HEK293 (cell line): ENCODE measurements around the gene HTATIP2.

Experiments
- CTCF ChIA-PET: fragments of 350-600 bp; formaldehyde crosslinking; extraction: SDS; loops from one replicate; lab custom pipeline; 2021; ENCODE audit warnings: antibody characterized with exemption; lab: Yijun Ruan, JAX
- POLR2A ChIA-PET: fragments of 300-600 bp; formaldehyde crosslinking; extraction: SDS; loops from one replicate; lab custom pipeline; 2020; ENCODE audit warnings: antibody characterized with exemption, inconsistent platforms; lab: Yijun Ruan, JAX
- H3K27ac ChIP-seq: fragments of 200-500 bp; sonication (Bioruptor generic); 2 replicates; pipeline ENCODE4 v1.5.1; 2014; ENCODE audit warnings: low read depth, low read length, control low read depth, inconsistent platforms; ENCODE audit errors: extremely low read depth
- H3K36me3 ChIP-seq, 2 experiments: fragments of 200-500 bp in 1 of 2; sonication (Bioruptor generic) in 1 of 2; 1 replicate in 1 of 2; 2 replicates in 1 of 2; pipeline ENCODE4 v1.5.1; 2014 to 2017; ENCODE audit warnings: inconsistent platforms in 2 of 2, low read length in 2 of 2; ENCODE audit not compliant: control insufficient read depth in 2 of 2, insufficient read depth in 1 of 2
- H3K4me1 ChIP-seq: fragments of 200-500 bp; sonication (Bioruptor generic); 2 replicates; pipeline ENCODE4 v1.5.1; 2014; ENCODE audit warnings: mild to moderate bottlenecking, low read length, inconsistent platforms; ENCODE audit not compliant: control insufficient read depth, insufficient read depth
- H3K4me3 ChIP-seq: 2 replicates; pipeline ENCODE4 v1.5.1; 2011; ENCODE audit warnings: low read depth, mild to moderate bottlenecking, control low read depth, low read length, moderate library complexity
- H3K9me3 ChIP-seq: fragments of 200-500 bp; sonication (Bioruptor generic); 2 replicates; pipeline ENCODE4 v1.5.1; 2014; ENCODE audit warnings: low read depth, low read length, inconsistent platforms; ENCODE audit not compliant: control insufficient read depth, insufficient read depth
- KLF10 ChIP-seq: fragments of 450-650 bp; IDR thresholded peaks from 2 replicates; pipeline ENCODE4 v1.5.1; 2018; ENCODE audit warnings: missing biosample characterization, mild to moderate bottlenecking, missing genetic modification characterization
- SCRT2 ChIP-seq: fragments of 450-650 bp; formaldehyde crosslinking; IDR thresholded peaks from 2 replicates; pipeline ENCODE4 v1.5.1; 2016; ENCODE audit warnings: missing biosample characterization, missing genetic modification characterization
- SP2 ChIP-seq: fragments of 450-650 bp; formaldehyde crosslinking; IDR thresholded peaks from 2 replicates; pipeline ENCODE4 v1.5.1; 2016; ENCODE audit warnings: missing biosample characterization, missing genetic modification characterization
- ZNF121 ChIP-seq: fragments of 450-650 bp; formaldehyde crosslinking; IDR thresholded peaks from 2 replicates; pipeline ENCODE4 v1.5.1; 2016; ENCODE audit warnings: missing biosample characterization, missing genetic modification characterization
- ZNF155 ChIP-seq: fragments of 450-650 bp; formaldehyde crosslinking; IDR thresholded peaks from 2 replicates; pipeline ENCODE4 v1.5.1; 2016; ENCODE audit warnings: missing biosample characterization, missing genetic modification characterization
- ZNF169 ChIP-seq: fragments of 450-650 bp; formaldehyde crosslinking; IDR thresholded peaks from 2 replicates; pipeline ENCODE4 v1.5.1; 2016; ENCODE audit warnings: missing biosample characterization, missing genetic modification characterization
- ZNF184 ChIP-seq: fragments of 450-650 bp; IDR thresholded peaks from 2 replicates; pipeline ENCODE4 v1.5.1; 2018; ENCODE audit warnings: missing biosample characterization, mild to moderate bottlenecking, missing genetic modification characterization
- ZNF335 ChIP-seq: fragments of 450-650 bp; formaldehyde crosslinking; conservative IDR thresholded peaks from 2 replicates; pipeline ENCODE4 v1.5.1; 2016; ENCODE audit warnings: missing biosample characterization, missing genetic modification characterization
- ZNF514 ChIP-seq: fragments of 450-650 bp; formaldehyde crosslinking; IDR thresholded peaks from 2 replicates; pipeline ENCODE4 v1.5.1; 2016; ENCODE audit warnings: missing biosample characterization, missing genetic modification characterization
- ZNF529 ChIP-seq: fragments of 450-650 bp; formaldehyde crosslinking; IDR thresholded peaks from 2 replicates; pipeline ENCODE4 v1.5.1; 2017; ENCODE audit warnings: missing genetic modification characterization, missing biosample characterization; ENCODE audit not compliant: insufficient replicate concordance
- ZNF548 ChIP-seq: fragments of 450-650 bp; formaldehyde crosslinking; IDR thresholded peaks from 2 replicates; pipeline ENCODE4 v1.5.1; 2016; ENCODE audit warnings: missing biosample characterization, missing genetic modification characterization
- ZNF571 ChIP-seq: fragments of 450-650 bp; formaldehyde crosslinking; IDR thresholded peaks from 2 replicates; pipeline ENCODE4 v1.5.0; 2017; ENCODE audit warnings: missing biosample characterization, missing genetic modification characterization
- ZNF624 ChIP-seq: fragments of 450-650 bp; formaldehyde crosslinking; IDR thresholded peaks from 2 replicates; pipeline ENCODE4 v1.5.1; 2017; ENCODE audit warnings: missing biosample characterization, missing genetic modification characterization
- ZNF654 ChIP-seq: fragments of 450-650 bp; formaldehyde crosslinking; IDR thresholded peaks from 2 replicates; pipeline ENCODE4 v1.5.1; 2016; ENCODE audit warnings: low read depth, missing biosample characterization, missing genetic modification characterization
- ZNF670 ChIP-seq: fragments of 450-650 bp; formaldehyde crosslinking; IDR thresholded peaks from 2 replicates; pipeline ENCODE4 v1.5.1; 2016; ENCODE audit warnings: missing biosample characterization, missing genetic modification characterization, low read depth
- ZNF843 ChIP-seq: fragments of 450-650 bp; formaldehyde crosslinking; IDR thresholded peaks from 2 replicates; pipeline ENCODE4 v1.5.1; 2016; ENCODE audit warnings: missing biosample characterization, missing genetic modification characterization
- ZSCAN16 ChIP-seq: fragments of 450-650 bp; formaldehyde crosslinking; IDR thresholded peaks from 2 replicates; pipeline ENCODE4 v1.5.1; 2016; ENCODE audit warnings: missing biosample characterization, missing genetic modification characterization
- ZSCAN30 ChIP-seq: fragments of 450-650 bp; IDR thresholded peaks from 2 replicates; pipeline ENCODE4 v1.5.1; 2018; ENCODE audit warnings: missing biosample characterization, mild to moderate bottlenecking, missing genetic modification characterization, moderate library complexity
- TF ChIP-seq, protein P1 (sequence below): fragments of 450-650 bp; formaldehyde crosslinking; IDR thresholded peaks from 2 replicates; pipeline ENCODE4 v1.5.1; 2016; ENCODE audit warnings: missing biosample characterization, missing genetic modification characterization
- TF ChIP-seq, protein P2 (sequence below): fragments of 450-650 bp; formaldehyde crosslinking; IDR thresholded peaks from 2 replicates; pipeline ENCODE4 v1.5.1; 2016; ENCODE audit warnings: missing biosample characterization, missing genetic modification characterization
- TF ChIP-seq, protein P3 (sequence below): fragments of 450-650 bp; formaldehyde crosslinking; IDR thresholded peaks from 2 replicates; pipeline ENCODE4 v1.5.1; 2016; ENCODE audit warnings: missing biosample characterization, missing genetic modification characterization
- TF ChIP-seq, protein P4 (sequence below): fragments of 450-650 bp; formaldehyde crosslinking; IDR thresholded peaks from 2 replicates; pipeline ENCODE4 v1.5.1; 2017; ENCODE audit warnings: missing biosample characterization, missing genetic modification characterization
- TF ChIP-seq, protein P5 (sequence below): fragments of 450-650 bp; formaldehyde crosslinking; IDR thresholded peaks from 2 replicates; pipeline ENCODE4 v1.5.1; 2016; ENCODE audit warnings: missing biosample characterization, missing genetic modification characterization, low read depth
- TF ChIP-seq, protein P6 (sequence below): fragments of 450-650 bp; formaldehyde crosslinking; IDR thresholded peaks from 2 replicates; pipeline ENCODE4 v1.5.1; 2016; ENCODE audit warnings: missing biosample characterization, missing genetic modification characterization

HTATIP2 gene

DNA sequence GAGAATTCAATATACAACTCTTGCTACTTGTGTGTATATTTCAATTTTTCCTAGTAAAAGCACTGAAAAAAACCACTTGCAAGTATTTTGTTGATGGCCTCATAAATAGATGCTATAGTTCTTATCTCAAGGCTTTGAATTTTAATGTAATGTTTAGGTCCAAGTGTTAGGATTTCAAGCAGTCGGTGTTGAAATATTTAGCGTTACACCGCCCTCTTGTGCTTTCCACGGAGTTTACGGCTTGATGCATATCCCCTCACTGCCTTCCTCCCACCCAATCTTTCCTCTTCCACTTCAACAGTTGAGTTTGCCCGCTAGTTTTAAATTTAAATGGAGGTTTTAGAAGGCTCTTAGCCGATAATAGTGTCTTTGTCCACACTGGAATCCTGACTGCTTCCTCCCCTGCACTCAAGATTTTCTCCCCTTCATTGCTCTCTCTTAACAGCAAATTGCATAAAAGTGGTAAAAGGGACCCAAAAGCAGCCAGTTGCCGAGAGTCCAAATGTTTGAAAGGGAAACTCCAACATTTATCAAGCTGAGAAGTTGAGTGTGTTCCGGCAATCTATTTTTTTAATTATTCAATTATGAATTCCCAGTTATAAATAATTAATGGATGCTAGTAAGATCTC is 25.9 kb upstream of the HTATIP2 start:
- no peak overlapping the region for H3K4me3 ChIP-seq
- ChIA-PET CTCF (interaction anchor here (0.6 to 3.8 kb wide), 12 partner anchors 12 to 385 kb away, joined by 3 to 27 read pairs (median 4); no protein-coding TSS in a partner anchor), POLR2A (no interaction called here)
- H3K9me3 ChIP-seq = no peaks in the 10 kb centered on the region
- TF ChIP-seq ZNF169 = no peak
- TF ChIP-seq, protein P1, sequence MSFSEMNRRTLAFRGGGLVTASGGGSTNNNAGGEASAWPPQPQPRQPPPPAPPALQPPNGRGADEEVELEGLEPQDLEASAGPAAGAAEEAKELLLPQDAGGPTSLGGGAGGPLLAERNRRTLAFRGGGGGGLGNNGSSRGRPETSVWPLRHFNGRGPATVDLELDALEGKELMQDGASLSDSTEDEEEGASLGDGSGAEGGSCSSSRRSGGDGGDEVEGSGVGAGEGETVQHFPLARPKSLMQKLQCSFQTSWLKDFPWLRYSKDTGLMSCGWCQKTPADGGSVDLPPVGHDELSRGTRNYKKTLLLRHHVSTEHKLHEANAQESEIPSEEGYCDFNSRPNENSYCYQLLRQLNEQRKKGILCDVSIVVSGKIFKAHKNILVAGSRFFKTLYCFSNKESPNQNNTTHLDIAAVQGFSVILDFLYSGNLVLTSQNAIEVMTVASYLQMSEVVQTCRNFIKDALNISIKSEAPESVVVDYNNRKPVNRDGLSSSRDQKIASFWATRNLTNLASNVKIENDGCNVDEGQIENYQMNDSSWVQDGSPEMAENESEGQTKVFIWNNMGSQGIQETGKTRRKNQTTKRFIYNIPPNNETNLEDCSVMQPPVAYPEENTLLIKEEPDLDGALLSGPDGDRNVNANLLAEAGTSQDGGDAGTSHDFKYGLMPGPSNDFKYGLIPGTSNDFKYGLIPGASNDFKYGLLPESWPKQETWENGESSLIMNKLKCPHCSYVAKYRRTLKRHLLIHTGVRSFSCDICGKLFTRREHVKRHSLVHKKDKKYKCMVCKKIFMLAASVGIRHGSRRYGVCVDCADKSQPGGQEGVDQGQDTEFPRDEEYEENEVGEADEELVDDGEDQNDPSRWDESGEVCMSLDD = no peak
- no peak for TF ChIP-seq ZNF529 (tag by site-specific recombination)
- TF ChIP-seq, protein P2, sequence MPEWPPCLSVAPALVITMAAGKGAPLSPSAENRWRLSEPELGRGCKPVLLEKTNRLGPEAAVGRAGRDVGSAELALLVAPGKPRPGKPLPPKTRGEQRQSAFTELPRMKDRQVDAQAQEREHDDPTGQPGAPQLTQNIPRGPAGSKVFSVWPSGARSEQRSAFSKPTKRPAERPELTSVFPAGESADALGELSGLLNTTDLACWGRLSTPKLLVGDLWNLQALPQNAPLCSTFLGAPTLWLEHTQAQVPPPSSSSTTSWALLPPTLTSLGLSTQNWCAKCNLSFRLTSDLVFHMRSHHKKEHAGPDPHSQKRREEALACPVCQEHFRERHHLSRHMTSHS = no peak
- TF ChIP-seq, protein P3, sequence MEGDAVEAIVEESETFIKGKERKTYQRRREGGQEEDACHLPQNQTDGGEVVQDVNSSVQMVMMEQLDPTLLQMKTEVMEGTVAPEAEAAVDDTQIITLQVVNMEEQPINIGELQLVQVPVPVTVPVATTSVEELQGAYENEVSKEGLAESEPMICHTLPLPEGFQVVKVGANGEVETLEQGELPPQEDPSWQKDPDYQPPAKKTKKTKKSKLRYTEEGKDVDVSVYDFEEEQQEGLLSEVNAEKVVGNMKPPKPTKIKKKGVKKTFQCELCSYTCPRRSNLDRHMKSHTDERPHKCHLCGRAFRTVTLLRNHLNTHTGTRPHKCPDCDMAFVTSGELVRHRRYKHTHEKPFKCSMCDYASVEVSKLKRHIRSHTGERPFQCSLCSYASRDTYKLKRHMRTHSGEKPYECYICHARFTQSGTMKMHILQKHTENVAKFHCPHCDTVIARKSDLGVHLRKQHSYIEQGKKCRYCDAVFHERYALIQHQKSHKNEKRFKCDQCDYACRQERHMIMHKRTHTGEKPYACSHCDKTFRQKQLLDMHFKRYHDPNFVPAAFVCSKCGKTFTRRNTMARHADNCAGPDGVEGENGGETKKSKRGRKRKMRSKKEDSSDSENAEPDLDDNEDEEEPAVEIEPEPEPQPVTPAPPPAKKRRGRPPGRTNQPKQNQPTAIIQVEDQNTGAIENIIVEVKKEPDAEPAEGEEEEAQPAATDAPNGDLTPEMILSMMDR = peak; percentile 44; the same call in 1 of the 2 replicates
- TF ChIP-seq ZNF670 (tag by site-specific recombination) = no peak
- TF ChIP-seq, protein P4, sequence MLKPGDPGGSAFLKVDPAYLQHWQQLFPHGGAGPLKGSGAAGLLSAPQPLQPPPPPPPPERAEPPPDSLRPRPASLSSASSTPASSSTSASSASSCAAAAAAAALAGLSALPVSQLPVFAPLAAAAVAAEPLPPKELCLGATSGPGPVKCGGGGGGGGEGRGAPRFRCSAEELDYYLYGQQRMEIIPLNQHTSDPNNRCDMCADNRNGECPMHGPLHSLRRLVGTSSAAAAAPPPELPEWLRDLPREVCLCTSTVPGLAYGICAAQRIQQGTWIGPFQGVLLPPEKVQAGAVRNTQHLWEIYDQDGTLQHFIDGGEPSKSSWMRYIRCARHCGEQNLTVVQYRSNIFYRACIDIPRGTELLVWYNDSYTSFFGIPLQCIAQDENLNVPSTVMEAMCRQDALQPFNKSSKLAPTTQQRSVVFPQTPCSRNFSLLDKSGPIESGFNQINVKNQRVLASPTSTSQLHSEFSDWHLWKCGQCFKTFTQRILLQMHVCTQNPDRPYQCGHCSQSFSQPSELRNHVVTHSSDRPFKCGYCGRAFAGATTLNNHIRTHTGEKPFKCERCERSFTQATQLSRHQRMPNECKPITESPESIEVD (tag by site-specific recombination) = no peak
- no peak for TF ChIP-seq ZNF335 (tag by site-specific recombination)
- peak; percentile 49; the same call in 1 of the 2 replicates for TF ChIP-seq ZSCAN30 (tag by site-specific recombination)
- peak; percentile 73 for TF ChIP-seq ZNF654 (tag by site-specific recombination)
- no peak for TF ChIP-seq ZSCAN16 (tag by site-specific recombination)
- TF ChIP-seq SP2 (tag by site-specific recombination) = no peak
- TF ChIP-seq ZNF514 (tag by site-specific recombination) = no peak
- TF ChIP-seq ZNF121 (tag by site-specific recombination) = no peak
- TF ChIP-seq, protein P5, sequence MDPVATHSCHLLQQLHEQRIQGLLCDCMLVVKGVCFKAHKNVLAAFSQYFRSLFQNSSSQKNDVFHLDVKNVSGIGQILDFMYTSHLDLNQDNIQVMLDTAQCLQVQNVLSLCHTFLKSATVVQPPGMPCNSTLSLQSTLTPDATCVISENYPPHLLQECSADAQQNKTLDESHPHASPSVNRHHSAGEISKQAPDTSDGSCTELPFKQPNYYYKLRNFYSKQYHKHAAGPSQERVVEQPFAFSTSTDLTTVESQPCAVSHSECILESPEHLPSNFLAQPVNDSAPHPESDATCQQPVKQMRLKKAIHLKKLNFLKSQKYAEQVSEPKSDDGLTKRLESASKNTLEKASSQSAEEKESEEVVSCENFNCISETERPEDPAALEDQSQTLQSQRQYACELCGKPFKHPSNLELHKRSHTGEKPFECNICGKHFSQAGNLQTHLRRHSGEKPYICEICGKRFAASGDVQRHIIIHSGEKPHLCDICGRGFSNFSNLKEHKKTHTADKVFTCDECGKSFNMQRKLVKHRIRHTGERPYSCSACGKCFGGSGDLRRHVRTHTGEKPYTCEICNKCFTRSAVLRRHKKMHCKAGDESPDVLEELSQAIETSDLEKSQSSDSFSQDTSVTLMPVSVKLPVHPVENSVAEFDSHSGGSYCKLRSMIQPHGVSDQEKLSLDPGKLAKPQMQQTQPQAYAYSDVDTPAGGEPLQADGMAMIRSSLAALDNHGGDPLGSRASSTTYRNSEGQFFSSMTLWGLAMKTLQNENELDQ = no peak
- TF ChIP-seq ZNF184 (tag by site-specific recombination) = no peak
- 0 out of 2 replicates have a peak, but pooled peaks have one; percentile 14 for TF ChIP-seq SCRT2 (tag by site-specific recombination)
- no peak for TF ChIP-seq ZNF548 (tag by site-specific recombination)
- TF ChIP-seq KLF10 = no peak
- no peak for TF ChIP-seq ZNF624 (tag by site-specific recombination)
- TF ChIP-seq, protein P6, sequence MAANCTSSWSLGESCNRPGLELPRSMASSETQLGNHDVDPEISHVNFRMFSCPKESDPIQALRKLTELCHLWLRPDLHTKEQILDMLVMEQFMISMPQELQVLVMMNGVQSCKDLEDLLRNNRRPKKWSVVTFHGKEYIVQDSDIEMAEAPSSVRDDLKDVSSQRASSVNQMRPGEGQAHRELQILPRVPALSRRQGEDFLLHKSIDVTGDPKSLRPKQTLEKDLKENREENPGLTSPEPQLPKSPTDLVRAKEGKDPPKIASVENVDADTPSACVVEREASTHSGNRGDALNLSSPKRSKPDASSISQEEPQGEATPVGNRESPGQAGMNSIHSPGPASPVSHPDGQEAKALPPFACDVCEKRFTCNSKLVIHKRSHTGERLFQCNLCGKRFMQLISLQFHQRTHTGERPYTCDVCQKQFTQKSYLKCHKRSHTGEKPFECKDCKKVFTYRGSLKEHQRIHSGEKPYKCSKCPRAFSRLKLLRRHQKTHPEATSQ (tag by site-specific recombination) = no peak
- TF ChIP-seq ZNF843 (tag by site-specific recombination) = no peak
- TF ChIP-seq ZNF571 (tag by site-specific recombination) = no peak
- TF ChIP-seq ZNF155 (tag by site-specific recombination) = no peak
- TF ChIP-seq, all 188 proteins: peak for 4
- Histone ChIP-seq H3K36me3 (no peaks in the 10 kb centered on the region), H3K4me1 (no peaks in the 10 kb centered on the region), H3K27ac (no peak overlapping the region)
